CD4-positive, alpha-beta T cell treated with Interferon alpha-2 for 1 hour (primary cell): ENCODE results near the gene LCMT1.
"Not testable (repeated sequence)": the region's sequence is repeated elsewhere in the genome, so short reads cannot be mapped to it uniquely, and the experiment has no call there.

Experiments used
- DNase-seq, 2 donors: peaks; one replicate each; pipeline ENCODE4 v3.0.0-alpha.2; 2020 to 2022

LCMT1 gene

DNA sequence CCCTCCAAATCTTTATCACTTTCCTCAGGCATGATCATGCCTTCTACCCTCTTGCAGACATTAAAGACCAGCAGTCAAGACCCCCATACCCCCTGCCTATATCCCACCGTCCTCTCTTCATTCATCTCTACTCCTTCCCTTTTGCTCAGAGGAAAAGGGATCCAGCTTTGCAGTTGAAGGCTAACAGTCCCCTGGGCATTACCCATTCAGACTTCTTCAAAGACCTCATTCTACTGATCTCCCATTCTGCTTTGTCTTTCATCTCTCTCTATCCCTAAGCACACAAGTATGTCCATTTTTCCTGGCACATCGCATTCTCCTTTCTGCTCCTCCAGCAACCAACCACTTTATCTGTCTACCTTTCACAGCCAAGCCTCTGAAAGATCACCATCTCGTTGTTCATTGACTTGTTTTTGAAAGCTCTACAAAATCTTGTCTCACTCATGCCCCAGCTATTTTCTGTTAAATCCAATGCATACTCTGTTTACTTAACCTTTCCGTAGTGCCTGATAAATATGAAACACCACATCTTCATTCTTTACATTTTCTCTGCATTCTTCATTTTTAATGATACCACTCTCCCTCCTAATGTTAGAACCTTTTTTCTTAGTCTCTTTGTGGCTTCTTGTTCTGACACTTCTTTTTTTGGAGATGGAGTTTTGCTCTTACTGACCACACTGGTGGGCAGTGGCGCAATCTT lies 14.1 kb upstream of the LCMT1 start:
- DNase-seq: no peak

DNA sequence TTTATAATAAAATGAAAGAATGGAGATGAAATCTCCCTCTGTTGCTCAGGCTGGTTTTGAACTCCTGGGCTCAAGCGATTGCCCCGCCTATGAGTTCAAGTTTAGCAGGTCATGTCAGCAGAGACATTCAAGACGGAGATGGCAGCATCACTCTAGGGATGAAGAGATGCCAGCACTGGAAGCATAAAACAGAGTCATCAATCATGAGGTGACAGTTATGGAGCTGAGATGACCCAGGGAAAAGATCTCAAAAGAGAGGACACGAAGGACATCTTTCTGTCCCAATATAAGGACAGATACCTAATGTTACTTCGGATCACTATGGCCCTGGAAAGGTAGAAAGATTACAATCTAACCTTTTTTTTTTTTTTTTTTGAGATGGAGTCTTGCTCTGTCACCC lies 11.0 kb upstream of the LCMT1 start:
- no peak for DNase-seq

- DNase-seq: peak; percentile 83 to 85
Measured at GRCh38 chr16:25106567-25107465, 4.7 kb upstream of the LCMT1 start.

GRCh38 chr16:25107466-25107792 lies 4.1 kb upstream of the LCMT1 start:
- DNase-seq: no peak

DNA sequence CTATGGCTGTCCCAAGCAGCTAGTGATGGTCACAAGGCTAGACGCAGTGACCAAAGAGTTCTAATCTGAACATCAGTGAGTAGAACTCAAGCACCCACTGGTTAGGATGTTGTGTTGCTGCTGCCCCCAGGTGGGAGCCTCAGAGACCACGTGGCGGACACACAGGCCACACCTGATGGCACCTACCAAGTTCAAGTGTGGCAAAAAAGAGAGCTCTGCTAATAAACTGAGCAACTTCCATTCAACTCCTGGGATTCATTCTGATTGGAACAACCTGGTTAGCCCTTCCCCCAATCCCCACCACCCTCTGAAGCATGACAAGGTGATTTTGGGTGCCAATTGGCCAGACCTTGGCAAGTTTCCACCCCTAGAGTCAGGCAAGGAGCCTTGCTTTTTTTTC lies 3.5 kb upstream of the LCMT1 start:
- peak; percentile 60 to 67 for DNase-seq

DNA sequence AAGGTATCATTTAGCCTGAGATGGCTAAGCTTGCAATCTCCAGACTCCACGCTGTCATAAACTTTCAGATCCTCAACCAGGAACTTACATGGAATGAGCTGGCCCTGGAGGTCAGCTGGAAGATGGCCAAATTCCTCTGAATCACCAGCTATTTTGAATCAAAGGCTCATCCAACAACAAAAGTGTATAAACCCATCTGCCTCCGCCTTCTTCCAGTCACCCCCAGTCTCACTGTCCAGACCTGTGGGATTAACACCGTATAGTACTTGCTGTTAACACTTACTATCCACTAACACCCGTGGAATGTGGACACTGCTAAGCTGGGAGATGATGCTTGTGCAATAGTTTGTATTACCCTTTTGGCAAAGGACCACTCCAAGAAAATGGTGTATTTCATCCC lies 1.9 kb upstream of the LCMT1 start:
- DNase-seq: no peak

DNA sequence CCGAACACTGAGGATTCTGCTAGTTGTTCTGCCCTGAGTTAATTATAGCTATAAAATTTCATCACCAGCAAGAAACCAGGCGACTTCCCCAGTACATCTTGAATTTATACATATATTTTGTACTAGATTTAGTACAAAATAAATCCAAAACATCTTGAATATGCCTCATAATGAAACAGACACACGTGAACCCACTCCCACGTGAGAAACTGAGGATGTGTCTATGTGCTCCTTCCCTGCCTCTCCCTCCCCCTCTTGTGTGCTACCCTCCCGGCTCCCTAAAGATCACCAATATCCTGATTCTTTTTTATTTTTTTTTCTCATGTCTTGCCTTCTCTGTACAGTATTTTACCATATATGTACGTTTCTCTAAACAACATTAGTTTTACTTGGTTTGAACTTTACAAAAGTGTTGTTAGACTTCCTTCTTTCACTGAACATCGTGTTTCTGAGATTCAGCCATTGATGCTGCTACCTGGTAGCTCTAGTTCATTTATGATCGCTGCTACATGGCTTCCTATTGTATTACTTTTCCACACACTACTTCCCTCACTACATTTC lies 1.1 kb upstream of the LCMT1 start:
- peak in 1 of 2 donors; percentile 16 for DNase-seq

DNA sequence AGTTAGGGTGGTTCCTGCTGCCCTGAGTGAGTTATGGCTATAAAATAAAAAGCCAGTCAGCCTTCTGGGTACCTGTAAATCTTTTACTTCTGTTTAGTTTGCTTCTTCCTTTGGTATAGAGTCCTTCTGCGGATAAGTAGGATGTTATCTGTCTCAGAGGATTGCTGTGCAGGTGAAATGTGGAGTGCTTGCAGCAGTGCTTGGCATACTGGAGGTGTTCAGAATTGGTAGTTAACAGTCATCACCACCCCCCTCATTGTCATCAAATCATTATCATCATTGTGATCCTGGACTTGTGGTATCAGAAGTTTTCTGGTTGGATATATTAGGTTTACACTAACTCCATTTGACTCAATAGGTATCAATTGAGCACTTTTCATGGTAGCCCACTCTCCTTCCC lies 2.6 kb downstream of the LCMT1 start:
- DNase-seq: no peak

DNA sequence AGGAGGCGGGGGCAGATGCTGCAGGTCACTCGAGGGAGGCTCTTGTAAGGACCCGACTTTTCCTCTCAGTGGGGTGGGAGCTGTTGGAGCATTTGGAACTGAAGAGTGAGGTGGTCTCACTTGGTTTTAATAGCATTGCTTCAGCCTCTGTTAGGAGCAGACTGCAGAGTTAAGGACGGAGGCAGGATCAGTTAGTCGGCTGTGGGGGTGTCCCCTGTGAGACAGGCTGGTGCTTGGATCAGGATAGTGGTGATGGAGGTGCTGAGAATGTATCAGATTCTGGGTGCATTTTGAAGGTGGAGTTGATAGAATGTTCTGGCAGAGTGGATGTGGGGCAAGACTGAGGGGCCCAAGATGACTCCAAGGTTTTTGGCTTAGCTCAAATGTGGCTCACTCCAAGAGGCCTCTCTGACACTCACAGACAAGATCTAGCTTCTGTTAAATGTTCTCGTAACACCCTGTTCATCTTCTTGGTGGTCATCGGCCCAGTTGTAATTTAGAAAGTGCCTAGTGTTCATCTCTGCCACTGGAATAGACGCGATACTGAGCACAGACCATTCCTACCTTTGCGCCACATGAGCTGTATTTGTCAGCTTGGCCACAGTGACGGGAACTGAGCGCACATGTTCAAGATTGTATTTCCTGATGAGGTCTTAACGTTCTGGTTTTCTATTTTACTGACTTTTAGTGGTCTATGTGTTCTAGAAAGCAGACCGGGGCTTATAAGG lies 7.5 kb downstream of the LCMT1 start:
- no peak for DNase-seq

DNA sequence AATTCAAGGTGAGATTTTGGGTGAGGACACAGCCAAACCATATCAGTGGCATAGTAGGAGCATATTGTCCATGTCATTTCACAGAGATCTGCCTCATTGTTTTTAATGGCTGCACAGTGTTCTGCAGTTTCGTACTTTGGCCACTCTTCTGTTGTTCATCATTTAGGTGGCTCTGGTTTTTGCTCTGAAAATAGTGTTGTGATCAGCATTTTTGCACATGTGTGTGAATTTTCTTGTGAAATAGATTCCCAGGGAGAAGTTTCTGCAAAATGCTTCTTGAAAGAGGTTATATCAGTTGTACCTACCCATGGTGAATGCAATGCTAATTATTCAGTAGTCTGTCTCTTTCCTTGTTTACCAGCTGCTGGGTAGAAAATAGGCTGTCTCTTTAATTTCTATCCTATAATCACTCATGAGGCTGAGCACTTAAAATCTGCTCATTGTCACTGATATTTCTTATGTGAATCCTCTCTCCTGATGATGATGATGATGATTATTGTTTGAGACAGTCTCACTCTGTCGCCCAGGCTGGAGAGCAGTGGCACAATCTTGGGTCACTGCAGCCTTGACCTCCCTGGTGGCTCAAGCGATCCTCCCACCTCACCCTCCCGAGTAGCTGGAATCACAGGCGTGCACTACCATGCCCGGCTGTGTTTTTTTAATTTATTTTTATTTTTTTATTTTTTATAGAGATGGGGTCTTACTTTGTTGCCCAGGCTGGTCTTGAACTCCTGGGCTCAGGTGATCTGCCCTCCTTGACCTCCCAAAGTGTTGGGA lies 10.5 kb downstream of the LCMT1 start:
- no peak for DNase-seq

- DNase-seq: no peak
Measured at GRCh38 chr16:25124503-25124902, 13.0 kb downstream of the LCMT1 start.

DNA sequence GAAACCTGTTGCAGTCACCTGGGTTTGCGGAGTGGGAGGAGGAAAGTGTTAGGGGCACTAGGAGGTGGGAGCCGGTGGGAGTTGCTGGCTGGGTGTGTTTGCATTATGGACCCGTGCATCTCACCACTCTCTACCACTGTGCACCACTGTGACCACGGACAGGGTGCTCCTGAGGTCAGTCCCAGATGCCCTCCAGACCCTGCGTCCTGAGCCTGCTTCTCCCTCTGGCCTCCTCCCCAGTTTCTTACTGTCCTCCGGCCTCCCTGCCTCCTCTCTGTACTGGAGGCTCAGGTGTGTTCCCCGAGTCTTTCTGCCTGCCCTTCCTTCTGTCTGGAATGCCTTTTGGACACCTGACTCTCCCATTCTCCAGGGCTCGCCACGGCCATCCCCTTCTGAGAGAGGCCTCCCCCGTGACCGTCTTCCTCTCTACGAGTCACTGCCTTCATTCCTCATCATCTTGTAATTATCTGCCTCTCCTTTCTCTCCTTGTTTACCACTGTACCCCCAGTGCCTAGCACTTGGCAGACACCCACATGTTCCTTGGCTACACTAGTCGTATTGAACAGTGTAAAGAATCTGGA lies 14.6 kb downstream of the LCMT1 start:
- not testable (repeated sequence) for DNase-seq

DNA sequence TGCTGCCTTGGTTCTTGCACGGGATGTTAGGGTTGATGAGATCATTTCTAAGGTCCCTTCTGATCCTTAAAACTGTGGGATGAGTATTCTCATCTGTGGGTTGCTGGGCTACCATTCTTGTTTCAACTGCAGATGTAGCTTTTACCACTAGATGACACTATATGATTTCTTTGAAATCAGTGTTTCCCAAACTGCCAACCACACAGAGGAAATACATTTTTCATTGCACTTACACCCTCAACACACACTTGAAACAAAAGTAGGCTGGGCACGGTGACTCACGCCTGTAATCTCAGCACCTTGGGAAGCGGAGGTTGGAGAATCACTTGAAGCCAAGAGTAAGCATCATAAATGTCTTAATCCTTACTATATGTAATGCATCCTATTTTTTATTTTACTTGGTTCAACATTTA lies 15.3 kb downstream of the LCMT1 start:
- DNase-seq: peak; percentile 6 to 52

GRCh38 chr16:25132751-25133150 lies 21.2 kb downstream of the LCMT1 start:
- DNase-seq: not testable (repeated sequence)

DNA sequence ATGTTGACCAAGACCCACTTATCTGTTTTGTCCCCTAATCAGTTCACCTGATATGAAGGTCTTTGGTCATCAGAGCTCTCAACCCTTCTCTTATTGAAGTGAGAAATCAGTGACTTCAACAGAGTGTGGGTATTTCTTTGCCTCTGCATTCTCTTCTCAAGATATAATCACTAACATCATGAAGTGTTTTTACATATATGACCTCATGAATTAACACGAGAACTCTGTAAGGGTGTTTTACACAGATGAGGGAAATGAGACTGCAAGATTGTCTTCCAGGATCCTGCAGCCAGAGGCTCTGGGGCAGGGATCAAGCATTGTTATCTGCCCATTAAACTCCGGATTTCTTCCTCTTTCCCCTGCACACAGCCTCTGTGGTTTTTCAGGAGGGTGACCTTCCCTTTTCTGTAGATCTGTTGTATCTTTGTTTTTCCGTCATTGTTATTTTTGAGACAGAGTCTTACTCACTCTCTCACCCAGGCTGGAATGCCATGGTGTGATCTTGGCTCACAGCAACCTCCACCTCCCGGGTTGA lies 22.7 kb downstream of the LCMT1 start:
- no peak for DNase-seq

DNA sequence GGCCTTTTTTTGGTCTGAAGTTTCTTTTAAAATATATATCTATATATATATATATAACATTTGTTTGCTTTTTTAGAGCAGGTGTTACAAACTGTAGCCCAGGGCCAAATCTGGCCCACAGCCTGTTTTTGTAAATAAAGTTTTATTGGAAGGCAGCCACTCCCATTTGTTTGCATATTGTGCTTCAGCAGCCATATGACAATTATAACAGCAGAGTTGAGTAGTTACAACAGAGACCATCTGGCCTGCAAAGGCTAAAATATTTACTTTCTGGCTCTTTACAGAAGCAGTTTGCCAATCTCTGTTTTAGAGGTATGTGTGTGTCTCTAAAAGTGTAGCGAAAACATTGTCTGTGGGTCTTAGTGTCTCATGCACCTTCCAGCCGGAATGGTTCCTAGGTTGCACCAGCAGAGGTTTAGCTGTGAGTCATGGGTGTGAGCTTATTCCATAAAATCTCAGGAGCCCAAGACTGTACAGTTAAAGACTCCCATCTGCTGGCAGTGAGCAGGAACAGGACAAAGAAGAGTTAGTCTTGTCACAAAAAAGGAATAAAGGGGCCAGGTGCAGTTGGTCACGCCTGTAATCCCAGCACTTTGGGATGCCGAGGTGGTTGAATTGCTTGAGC lies 23.8 kb downstream of the LCMT1 start:
- DNase-seq: no peak

DNA sequence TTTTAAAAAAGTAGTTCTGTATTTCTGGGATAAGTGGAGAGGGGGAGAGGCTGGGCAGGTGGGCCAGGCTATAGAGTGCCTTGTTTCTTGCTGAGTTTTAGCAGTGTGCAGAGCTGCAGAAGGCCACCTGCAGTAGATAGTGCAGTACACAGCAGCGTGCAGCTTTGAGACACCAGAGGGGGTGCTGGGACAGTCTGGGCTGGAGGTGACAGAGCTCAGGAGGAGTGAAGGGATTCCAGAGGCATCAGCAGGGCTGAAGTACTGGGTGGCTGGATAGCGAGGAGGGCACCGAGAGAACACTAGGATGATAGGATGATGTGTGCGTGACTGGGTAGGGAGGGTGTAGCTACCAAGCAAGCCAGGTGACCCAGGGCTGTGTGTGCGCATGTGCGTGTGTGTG lies 26.6 kb downstream of the LCMT1 start:
- DNase-seq: no peak

DNA sequence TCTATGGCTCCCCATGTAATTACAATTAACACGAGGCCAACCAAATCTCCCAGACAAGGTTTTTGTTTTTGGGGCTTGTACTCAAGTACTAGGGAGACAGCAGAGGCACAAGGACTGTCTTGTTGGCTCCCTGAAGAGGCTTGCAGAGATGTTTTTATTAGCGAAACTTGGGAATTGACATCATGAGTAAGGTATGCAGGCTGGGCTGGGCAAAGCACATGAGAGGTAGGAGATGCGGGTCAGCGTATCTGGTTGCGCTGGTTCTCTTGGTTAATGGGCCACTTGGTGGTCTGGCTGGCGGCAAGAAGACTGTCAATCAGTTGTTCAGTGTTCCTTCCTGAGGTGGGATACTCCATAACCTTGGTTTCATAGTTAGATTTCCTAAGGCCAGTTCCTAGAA lies 28.9 kb downstream of the LCMT1 start:
- DNase-seq: no peak

DNA sequence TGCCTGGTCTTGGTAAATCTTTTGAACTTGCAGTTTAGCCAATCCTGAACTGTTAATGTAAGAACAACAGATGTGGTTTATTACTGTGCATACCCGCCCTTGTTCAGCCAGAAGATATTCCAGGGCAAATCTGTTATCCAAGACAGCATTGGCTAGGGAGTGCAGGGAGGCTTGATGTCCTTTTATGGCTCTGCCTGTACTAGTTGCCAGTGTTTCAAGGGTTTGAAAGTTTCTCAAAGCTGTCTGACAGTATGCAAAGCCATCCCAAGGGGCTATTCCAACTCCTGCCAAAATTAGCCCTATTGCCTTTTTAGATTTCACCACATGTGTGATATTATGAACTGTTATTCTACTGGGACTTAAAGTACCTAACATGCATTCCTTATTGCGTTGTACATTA lies 30.1 kb downstream of the LCMT1 start:
- no peak for DNase-seq

GRCh38 chr16:25143928-25144327 lies 32.4 kb downstream of the LCMT1 start:
- DNase-seq: no peak

GRCh38 chr16:25148568-25149215 lies 37.1 kb downstream of the LCMT1 start:
- DNase-seq: no peak
